ENCODE data around the gene NHLH2.

GRCh38 chr1:115837740-115838421 lies 3.0 kb downstream of the NHLH2 start:
- TF ChIP-seq POLR2A (IDR thresholded peaks at IDR 0.05) (no peak), CTCF (IDR thresholded peaks at IDR 0.05) (no peak), POLR2AphosphoS5 (IDR thresholded peaks at IDR 0.05) (no peak)
